CD14-positive monocyte (primary cell): ENCODE measurements around the gene SLC6A13. TPM values are rescaled to one million over a fixed set of nuclear protein-coding genes. Genes with fewer than 3 reads are reported as not detected.
A peak's percentile ranks its signal among the peaks of the same experiment; 100 is the strongest.
"Not testable (repeated sequence)": the region's sequence is repeated elsewhere in the genome, so short reads cannot be mapped to it uniquely, and the experiment has no call there.

Experiments used
- DNase-seq, 3 donors: peaks; one replicate each; pipeline ENCODE4 v3.0.0-alpha.2; 2011 to 2022
- H2AFZ ChIP-seq: 2 replicates; pipeline ENCODE4 v1.6.0; 2012; ENCODE audit warnings: mild to moderate bottlenecking, low read depth, low read length, inconsistent platforms; ENCODE audit not compliant: insufficient read depth, poor library complexity, severe bottlenecking
- H3K27ac ChIP-seq, 2 donors: 1 replicate in 1 of 2; 2 replicates in 1 of 2; pipeline ENCODE4 v1.5.1; 2012 to 2013; ENCODE audit warnings: low read length in 2 of 2, control low read depth in 1 of 2, inconsistent platforms in 1 of 2, low read depth in 1 of 2, mild to moderate bottlenecking in 1 of 2
- H3K27me3 ChIP-seq, 2 donors: one replicate each; pipeline versions ENCODE4 v1.6.0 to v1.6.1; 2011 to 2013; ENCODE audit warnings: low read length in 2 of 2; ENCODE audit not compliant: control insufficient read depth in 2 of 2, insufficient read depth in 2 of 2
- H3K36me3 ChIP-seq, 2 donors: replicated peaks in 1 of 2; 1 replicate in 1 of 2; 2 replicates in 1 of 2; pipeline versions ENCODE4 v1.5.1 to v1.6.1; 2012 to 2013; ENCODE audit warnings: low read length in 2 of 2, control low read depth in 1 of 2, inconsistent platforms in 1 of 2, mild to moderate bottlenecking in 1 of 2; ENCODE audit not compliant: insufficient read depth in 2 of 2, control insufficient read depth in 1 of 2
- H3K4me1 ChIP-seq, 2 donors: 1 replicate in 1 of 2; 2 replicates in 1 of 2; pipeline versions ENCODE4 v1.5.1 to v1.6.1; 2012 to 2013; ENCODE audit warnings: low read length in 2 of 2, control low read depth in 1 of 2, inconsistent platforms in 1 of 2, mild to moderate bottlenecking in 1 of 2, moderate library complexity in 1 of 2; ENCODE audit not compliant: insufficient read depth in 2 of 2, control insufficient read depth in 1 of 2
- H3K4me2 ChIP-seq: replicated peaks from 2 replicates; pipeline ENCODE3; 2012; ENCODE audit warnings: low read length, moderate library complexity, mild to moderate bottlenecking; ENCODE audit not compliant: poor library complexity, severe bottlenecking; ENCODE audit errors: extremely low read depth
- H3K4me3 ChIP-seq, 3 experiments: fragments of 200-600 bp in 1 of 3; sonication (generic) in 1 of 3; replicated peaks in 1 of 3; 1 replicate in 2 of 3; 2 replicates in 1 of 3; pipeline ENCODE4 v1.5.1; 2011 to 2013; ENCODE audit warnings: low read length in 3 of 3, mild to moderate bottlenecking in 3 of 3, control low read depth in 2 of 3, low read depth in 2 of 3, inconsistent platforms in 1 of 3, moderate library complexity in 1 of 3
- H3K79me2 ChIP-seq: 2 replicates; pipeline ENCODE4 v1.6.0; 2012; ENCODE audit warnings: mild to moderate bottlenecking, control low read depth, inconsistent platforms, low read length, moderate library complexity; ENCODE audit not compliant: insufficient read depth
- H3K9ac ChIP-seq: 2 replicates; pipeline ENCODE4 v1.6.0; 2017; ENCODE audit warnings: low read length, mild to moderate bottlenecking; ENCODE audit not compliant: insufficient read depth, poor library complexity, severe bottlenecking
- H3K9me3 ChIP-seq, 2 donors: replicated peaks in 1 of 2; 1 replicate in 1 of 2; 2 replicates in 1 of 2; pipeline versions ENCODE4 v1.5.1 to v1.6.1; 2012 to 2013; ENCODE audit warnings: low read length in 2 of 2, control low read depth in 1 of 2; ENCODE audit not compliant: control insufficient read depth in 1 of 2, insufficient read depth in 1 of 2
- H4K20me1 ChIP-seq: 2 replicates; pipeline ENCODE4 v1.6.0; 2012; ENCODE audit warnings: mild to moderate bottlenecking, low read length, control low read depth, moderate library complexity; ENCODE audit not compliant: insufficient read depth
- H3K27ac Mint-ChIP-seq, 7 donors: one replicate each; pipeline ENCODE4 v1.8.0; 2020; ENCODE audit warnings: mild to moderate bottlenecking in 7 of 7, mixed read lengths in 7 of 7, moderate library complexity in 6 of 7, inconsistent platforms in 2 of 7
- H3K27me3 Mint-ChIP-seq, 3 donors: one replicate each; pipeline ENCODE4 v1.8.0; 2021 to 2022; ENCODE audit warnings: low read depth in 3 of 3, mild to moderate bottlenecking in 3 of 3, mixed read lengths in 3 of 3, moderate library complexity in 3 of 3, inconsistent platforms in 1 of 3
- H3K36me3 Mint-ChIP-seq, 2 donors: one replicate each; pipeline ENCODE4 v1.8.0; 2020; ENCODE audit warnings: mixed read lengths in 2 of 2, inconsistent platforms in 1 of 2, mild to moderate bottlenecking in 1 of 2
- H3K4me1 Mint-ChIP-seq: one replicate; pipeline ENCODE4 v1.8.0; 2020; ENCODE audit warnings: mild to moderate bottlenecking, mixed read lengths
- H3K4me3 Mint-ChIP-seq, 2 donors: one replicate each; pipeline ENCODE4 v1.8.0; 2020; ENCODE audit warnings: mild to moderate bottlenecking in 2 of 2, mixed read lengths in 2 of 2, moderate library complexity in 1 of 2
- H3K9me3 Mint-ChIP-seq, 7 donors: one replicate each; pipeline ENCODE4 v1.8.0; 2020 to 2022; ENCODE audit warnings: mixed read lengths in 7 of 7, mild to moderate bottlenecking in 6 of 7, moderate library complexity in 6 of 7, inconsistent platforms in 2 of 7
- CTCF ChIP-seq: fragments of 200-600 bp; IDR thresholded peaks from one replicate; pipeline ENCODE4 v1.8.0; 2022; ENCODE audit warnings: antibody characterized with exemption, mild to moderate bottlenecking
- whole genome bisulfite sequencing: methylation state at CpG from one replicate; pipeline ENCODE4 v1.1.5; 2013; ENCODE audit warnings: missing lambda C conversion rate; ENCODE audit not compliant: insufficient coverage; 5-methylcytosine and 5-hydroxymethylcytosine counted together
- intact Hi-C, 2 donors: fragments of 100-400 bp; cut with micrococcal nuclease; formaldehyde crosslinking; loops; one replicate each; pipeline versions ENCODE4 v1.15.0 to v1.15.1; 2023
- polyA plus RNA-seq, 3 donors: library from polyadenylated mRNA; depleted of rRNA in 1 of 3; unstranded in 2 of 3; stranded (reverse) in 1 of 3; fragments of 300-500 nt in 2 of 3; fragments of >200 nt in 1 of 3; fragmentation: Illumina TruSeq in 2 of 3; gene quantifications; 1 replicate in 2 of 3; 2 replicates in 1 of 3; pipeline ENCODE4 v1.2.3, GENCODE V29; 2012 to 2021

The SLC6A13 gene
- polyA plus RNA-seq, 3 donors: 0.13 TPM; not detected in 2

- 94% methylated on average over 5 of the region's 5 CpGs for WGBS
These were observed 44.4 kb downstream of the SLC6A13 start for GRCh38 chr12:218221-218620.

DNA sequence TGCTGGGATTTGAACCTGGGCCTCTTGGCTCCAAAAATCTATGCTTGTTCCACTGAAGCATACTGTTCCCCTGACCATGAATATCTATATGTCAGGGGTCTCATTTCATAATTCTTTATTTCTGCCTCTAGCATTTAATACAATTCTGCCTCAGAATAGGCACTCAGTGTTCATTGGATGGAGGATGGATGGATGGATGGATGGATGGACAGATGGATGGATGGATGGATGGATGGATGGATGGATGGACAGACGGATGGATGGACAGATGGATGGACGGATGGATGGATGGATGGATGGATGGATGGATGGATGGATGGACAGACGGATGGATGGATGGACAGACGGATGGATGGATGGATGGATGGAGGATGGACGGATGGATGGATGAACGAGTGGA lies 45.6 kb downstream of the SLC6A13 start:
- H3K27me3 ChIP-seq, H3K4me3 Mint-ChIP-seq, H2AFZ ChIP-seq, H3K9me3 Mint-ChIP-seq, H3K36me3 Mint-ChIP-seq, H4K20me1 ChIP-seq, H3K27ac ChIP-seq, H3K4me2 ChIP-seq, H3K79me2 ChIP-seq, H3K27me3 Mint-ChIP-seq, H3K9ac ChIP-seq, DNase-seq, H3K4me3 ChIP-seq, H3K9me3 ChIP-seq, H3K36me3 ChIP-seq, intact Hi-C loops: not testable (repeated sequence)
- peaks cover 38 to 42% of the 10 kb centered on the region in 2 donors for H3K4me1 ChIP-seq
- Mint-ChIP-seq H3K4me1 (peaks cover 38% of the 10 kb centered on the region), H3K27ac (peak overlapping the region in 2 of 7 donors; percentile 1 to 5)
- 77% methylated on average over 3 of the region's 6 CpGs for whole genome bisulfite sequencing

More at GRCh38 chr12:218221-218620, 44.4 kb downstream of the SLC6A13 start:
- TF ChIP-seq CTCF: no peak
- no peaks in the 10 kb centered on the region for H3K27me3 ChIP-seq
- H3K9me3 ChIP-seq: no peaks in the 10 kb centered on the region
- Mint-ChIP-seq H3K27ac (no peak overlapping the region), H3K9me3 (no peaks in the 10 kb centered on the region), H3K36me3 (no peaks in the 10 kb centered on the region), H3K27me3 (peaks cover 2 to 7% (median 6%) of the 10 kb centered on the region in 3 donors), H3K4me3 (no peak overlapping the region), H3K4me1 (peaks cover 26% of the 10 kb centered on the region)
- H3K36me3 ChIP-seq: no peaks in the 10 kb centered on the region
- H3K9ac ChIP-seq: no peak overlapping the region
- no peak overlapping the region for H3K27ac ChIP-seq
- H3K4me3 ChIP-seq: no peak overlapping the region
- no peak overlapping the region for H2AFZ ChIP-seq
- peaks cover 27 to 31% of the 10 kb centered on the region in 2 donors for H3K4me1 ChIP-seq
- no peak for DNase-seq
- no peaks in the 10 kb centered on the region for H4K20me1 ChIP-seq
- no peaks in the 10 kb centered on the region for H3K79me2 ChIP-seq
- no peak overlapping the region for H3K4me2 ChIP-seq
- intact Hi-C loops: no loop called here
